ENCODE results near the gene HSP90AB1.
"Not testable (repeated sequence)": the region's sequence is repeated elsewhere in the genome, so short reads cannot be mapped to it uniquely, and the experiment has no call there.

Gene HSP90AB1

DNA sequence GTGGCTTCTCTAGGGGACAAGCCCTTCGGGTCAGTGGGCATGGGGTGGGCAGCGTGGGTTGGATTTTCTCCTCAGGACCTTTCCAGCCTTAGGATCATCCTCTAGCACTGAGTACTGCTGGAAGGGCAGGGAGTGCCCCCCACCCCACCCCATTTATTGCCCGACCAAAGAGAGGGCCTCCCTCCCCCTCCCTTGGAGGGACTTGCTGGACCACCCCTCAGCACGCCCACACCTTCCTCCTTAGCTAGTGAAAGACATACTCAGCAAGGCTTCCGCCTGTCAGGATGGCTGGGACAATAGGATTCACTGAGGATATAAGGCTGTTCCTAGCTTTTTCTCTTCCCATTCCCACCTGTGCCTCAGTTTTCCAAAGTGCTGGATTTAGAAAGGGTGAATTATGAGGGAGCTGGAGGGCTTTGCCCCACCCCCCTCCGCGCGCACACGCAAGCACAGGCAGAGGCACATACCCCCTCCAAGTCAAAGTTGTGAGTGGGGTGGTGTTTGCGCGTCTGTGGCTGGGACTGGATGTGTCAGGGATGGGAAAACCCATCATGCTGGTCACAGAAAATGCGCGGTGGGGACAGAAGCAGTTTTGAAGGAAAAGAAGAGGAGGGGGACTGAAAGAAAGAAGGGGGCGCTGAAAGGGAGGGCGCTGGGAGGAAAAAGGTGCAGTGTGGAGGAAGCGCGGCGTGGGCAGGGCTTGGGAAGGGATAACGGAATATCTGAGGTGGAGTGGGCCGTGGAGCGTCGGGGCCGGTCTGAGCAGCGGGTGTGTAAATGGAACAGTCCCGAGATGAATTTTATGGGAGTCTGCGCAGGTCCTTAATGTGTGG lies 24.2 kb upstream of the HSP90AB1 start:
- peak; percentile 26 for DNase-seq (ENCODE audit: low spot score)

DNA sequence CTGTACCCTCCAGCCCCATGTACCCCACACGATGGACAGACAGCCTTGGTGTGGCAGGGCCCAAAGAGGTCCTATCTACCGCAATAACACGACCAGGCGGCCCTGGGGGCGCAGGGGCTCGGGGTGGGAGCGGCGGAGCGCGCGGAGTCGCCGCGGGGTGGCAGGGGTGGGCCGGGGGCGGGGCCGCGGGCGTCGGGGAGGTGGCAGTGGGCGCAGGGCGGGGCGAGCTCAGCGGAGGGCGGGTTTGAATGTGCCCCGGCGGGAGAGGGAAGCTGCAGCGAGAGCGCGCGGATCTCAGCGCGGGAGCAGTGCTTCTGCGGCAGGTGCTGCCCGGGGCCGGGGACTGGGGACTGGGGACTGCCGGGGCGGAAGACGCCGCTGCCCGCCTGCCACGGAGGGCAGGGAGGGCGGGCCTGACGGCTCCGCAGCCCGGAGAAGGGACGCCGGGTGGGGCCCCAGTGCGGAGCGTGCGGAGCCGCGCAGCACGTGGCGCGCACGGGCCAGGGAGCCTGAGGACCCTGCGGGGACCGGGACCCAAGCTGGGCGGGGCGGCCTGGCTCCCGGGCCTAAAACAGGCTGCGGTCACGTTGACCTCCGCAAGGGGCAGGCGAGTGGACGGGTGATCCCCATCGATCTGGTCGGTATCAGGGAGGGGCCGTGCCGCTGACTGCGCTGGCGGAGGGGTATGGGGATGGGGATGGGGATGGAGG lies 23.4 kb upstream of the HSP90AB1 start, which contains the start of gene SLC29A1:
Gene SLC29A1 (plus strand): TSS at position 277 of the 710 bp plus-strand sequence. CDS start 3,719 bp downstream, outside the sequence.
- DNase-seq (ENCODE audit: low spot score): peak; percentile 93

DNA sequence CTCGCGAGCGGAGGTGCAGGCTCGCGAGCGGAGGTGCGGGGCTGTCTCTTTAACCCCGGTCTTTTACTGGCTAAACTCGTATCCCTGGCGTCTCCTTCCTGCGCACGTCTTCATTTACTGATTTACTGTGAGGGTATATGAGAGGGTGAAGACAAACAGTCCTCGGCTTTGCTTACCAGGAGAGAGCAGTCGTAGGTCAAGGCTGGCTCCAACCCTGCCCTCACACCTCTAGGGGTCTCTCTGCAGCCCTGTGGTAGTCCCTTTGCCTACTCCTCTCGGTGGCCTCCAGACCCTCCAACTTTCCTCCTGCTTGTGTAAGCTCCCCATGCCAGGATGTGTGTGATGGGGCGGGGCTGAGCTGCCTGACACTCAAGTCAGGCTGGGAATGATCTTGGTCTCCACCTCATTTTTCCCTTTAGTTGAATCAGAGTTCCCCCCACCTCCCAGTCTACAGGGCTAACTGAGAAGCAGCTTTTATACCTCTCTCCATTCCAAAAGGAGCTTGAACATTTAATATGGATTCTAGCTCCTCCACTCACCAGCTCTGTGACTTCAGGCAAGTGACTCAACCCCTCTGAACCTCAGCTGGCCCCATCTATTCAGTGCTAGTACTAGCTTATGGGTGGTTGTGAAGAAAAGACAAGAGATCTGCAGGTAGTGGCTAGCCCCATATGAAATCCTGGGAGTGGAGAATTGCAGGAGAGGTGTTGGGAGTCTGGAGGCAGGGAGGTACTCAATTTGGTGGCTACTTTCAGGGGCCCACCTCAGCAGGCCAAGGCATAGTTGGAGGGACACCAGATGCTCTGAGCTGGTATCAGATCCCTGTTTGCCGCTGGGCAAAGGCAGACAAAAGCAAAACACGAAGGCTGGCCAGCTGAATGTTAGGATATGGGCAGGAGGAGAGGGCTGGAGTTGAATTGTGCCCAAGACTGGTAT lies 22.6 kb upstream of the HSP90AB1 start:
- DNase-seq (ENCODE audit: low spot score): peak; percentile 37

DNA sequence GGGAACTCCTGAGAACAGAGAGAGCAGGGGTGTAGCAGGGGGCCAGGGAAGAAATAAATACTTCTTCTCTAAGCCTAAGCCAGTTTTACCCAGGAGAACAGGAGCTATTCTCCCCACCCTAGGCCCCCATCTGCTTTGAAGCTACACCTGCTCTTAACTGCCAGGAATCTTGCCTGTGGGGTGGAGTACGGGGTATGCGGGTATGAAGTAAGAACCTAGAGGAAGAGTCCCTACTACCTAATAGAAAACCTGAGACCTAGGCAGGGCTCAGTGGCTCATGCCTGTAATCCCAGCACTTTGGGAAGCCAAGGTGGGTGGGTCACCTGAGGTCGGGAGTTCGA lies 22.0 kb upstream of the HSP90AB1 start:
- DNase-seq (ENCODE audit: low spot score): no peak

DNA sequence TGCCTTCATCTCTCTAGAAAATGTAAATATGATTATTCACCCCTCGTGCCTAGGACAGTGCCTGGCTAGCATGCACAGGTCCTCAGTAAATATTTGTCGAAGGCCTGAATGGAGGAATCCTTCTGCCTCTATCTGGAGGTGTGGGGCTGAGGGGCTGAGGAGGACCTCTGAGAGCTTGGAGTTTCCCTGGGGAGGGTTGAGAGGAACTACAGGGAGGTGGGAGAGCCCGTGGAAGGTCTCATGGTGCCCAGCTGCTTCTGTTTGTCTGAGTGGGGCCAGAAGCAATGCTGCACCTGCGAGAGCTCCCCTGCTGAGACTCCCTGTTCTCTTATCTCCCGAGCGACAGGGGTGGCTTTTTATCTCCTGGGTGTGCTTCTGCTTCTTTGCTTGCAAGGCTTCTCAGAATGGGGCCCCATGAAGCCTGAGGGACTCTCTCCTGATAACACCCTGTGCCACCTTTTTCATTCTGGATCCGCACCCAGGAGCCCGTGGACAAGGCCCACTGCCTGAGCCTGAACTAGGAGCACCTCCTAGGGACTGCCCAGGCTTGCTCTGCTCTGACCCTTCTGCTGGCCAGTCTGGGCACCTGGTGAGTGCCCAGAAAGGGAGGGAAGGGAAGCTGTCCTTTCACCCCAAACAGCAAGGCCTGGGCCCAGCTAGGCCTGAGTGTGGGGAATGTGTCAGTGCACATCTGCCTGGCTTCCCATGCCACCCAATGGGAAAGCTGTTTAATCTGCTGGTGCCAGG lies 21.1 kb upstream of the HSP90AB1 start:
- no peak for DNase-seq (ENCODE audit: low spot score)

DNA sequence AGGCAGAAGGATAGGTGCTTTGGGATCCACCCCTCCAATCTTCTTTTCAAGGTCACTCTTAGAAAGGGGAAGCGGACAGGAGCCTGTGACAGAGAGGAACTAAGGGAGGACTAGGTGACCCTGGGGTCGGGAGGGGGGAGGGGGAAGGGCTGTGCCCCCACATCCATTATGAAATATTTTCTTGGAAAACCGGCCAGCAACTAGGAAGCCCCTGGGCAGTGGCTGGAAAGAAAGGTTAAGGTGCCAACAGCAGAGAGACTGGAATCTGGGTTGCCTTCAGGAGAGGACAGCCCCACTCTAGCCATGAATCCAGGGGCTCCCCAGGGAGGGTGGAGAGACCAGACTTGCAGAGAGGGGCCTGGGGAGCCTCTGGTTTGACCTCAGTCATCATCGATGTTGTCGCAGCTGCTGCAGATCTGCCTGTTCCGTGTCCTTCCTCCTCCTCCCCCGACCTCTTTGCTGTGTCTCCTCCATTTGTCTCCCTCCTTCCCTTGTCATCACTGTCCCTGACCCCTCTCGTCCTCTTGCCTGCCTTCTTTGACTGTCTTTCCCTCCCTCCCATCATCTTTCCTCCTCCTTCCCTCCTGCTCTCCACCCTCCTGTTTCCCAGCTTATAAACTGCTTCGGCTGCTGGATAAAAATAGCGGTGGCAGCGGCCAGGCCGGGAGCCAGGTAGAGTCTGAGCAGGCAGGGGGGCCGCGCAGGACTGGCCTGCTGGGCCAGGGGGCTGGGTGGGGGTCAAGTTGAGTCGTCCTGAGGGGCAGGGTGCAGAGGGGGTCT lies 20.3 kb upstream of the HSP90AB1 start:
- no peak for DNase-seq (ENCODE audit: low spot score)

DNA sequence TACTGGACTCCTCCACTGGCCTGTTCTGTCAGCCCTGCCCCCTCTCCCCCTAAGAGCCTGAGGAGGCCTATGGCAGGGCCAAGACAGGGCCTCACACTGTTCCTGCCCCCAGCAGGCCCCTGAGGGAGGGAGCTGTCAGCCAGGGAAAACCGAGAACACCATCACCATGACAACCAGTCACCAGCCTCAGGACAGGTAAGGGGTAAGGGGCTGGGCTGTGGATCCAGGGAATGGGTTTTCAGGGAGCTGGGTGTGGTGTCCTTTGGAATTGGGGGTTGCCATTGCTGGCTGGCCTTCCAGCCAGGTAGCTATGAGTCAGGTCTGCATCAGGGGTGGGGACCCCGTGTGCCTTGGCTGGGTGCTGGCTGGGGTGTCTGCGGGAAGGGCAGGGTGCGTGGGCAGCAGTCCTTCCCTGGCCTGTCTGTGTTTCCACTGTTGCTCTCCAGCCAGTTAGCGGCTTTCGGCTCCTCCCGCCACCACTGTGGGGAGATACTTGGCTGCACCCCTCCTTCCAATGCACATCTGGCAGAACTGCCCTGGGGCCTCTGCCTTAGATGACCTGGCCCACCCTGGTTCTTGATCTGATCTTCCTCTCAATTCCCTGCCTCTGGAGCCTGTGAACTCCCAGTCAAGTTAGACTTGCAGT lies 19.6 kb upstream of the HSP90AB1 start:
- DNase-seq (ENCODE audit: low spot score): no peak

DNA sequence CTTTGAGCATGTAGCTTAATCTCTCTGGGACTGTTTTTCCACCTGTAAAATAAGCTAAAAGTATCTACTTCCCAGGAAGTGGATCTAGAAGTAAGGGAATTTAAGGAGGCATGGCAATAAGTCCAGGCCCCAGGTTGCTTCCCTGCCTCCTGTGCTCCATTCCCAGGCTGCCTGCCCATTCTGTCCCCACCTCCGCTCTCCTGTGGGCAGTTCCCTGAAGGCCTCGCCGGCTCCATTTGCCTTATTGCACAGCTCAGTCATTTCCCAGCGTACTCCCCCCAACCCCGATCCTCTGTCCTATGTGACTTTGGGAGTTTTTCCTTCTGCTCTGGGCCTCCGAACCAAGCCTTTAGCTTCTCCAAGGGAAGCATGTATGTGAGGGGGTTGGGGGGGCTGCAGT lies 18.9 kb upstream of the HSP90AB1 start:
- DNase-seq (ENCODE audit: low spot score): no peak

DNA sequence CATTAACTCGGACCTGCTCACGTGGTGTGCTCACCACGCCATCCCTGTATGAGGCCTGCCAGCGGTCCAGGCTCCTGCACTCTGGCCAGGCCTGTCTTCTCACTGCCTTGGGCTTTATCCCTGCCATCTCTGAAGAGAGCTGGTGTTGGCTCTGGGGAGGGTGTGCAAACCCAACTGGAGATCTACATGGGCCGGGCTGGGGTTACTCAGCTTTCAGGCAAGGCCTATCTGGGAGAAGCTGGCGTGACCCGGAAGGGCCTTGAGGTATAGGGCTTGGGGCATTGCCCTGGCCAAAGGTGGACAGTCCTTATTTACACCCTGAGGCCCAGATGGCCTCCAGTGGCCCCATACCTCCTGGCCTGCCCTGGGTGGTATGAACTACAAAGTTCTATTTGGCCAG lies 18.5 kb upstream of the HSP90AB1 start:
- DNase-seq (ENCODE audit: low spot score): no peak

DNA sequence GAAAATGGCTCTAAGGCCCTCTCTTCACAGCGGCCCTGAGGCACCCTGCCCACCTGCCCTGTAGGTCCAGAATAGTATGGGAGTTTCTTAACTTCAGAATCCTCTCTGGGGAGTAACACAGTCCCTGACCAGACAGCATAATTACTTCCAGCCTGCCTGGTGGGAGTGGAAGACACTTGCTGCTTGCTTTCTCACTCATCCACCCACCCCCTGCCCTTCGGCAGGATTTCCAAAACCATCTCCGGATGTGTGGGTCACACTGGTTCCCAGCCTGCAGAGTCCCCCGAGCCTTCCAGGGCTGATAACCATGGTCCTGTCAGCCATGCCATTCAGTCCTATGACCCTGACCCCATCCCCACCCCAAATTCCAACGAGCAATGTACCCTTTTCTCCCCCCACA lies 18.1 kb upstream of the HSP90AB1 start:
- DNase-seq (ENCODE audit: low spot score): no peak

DNA sequence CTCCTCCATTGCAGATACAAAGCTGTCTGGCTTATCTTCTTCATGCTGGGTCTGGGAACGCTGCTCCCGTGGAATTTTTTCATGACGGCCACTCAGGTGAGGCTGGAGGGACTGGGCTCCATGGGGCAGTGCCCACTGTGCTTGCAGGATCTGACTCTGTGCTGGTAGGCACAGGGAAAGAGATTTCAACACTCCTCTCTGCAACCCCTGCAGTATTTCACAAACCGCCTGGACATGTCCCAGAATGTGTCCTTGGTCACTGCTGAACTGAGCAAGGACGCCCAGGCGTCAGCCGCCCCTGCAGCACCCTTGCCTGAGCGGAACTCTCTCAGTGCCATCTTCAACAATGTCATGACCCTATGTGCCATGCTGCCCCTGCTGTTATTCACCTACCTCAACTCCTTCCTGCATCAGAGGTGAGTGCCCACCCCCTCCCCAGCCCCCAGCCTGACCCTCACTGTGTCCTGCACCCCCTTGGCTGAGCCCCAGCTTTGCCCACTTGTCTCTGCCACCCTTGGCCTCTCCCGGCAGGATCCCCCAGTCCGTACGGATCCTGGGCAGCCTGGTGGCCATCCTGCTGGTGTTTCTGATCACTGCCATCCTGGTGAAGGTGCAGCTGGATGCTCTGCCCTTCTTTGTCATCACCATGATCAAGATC lies 17.4 kb upstream of the HSP90AB1 start:
- DNase-seq (ENCODE audit: low spot score): no peak

DNA sequence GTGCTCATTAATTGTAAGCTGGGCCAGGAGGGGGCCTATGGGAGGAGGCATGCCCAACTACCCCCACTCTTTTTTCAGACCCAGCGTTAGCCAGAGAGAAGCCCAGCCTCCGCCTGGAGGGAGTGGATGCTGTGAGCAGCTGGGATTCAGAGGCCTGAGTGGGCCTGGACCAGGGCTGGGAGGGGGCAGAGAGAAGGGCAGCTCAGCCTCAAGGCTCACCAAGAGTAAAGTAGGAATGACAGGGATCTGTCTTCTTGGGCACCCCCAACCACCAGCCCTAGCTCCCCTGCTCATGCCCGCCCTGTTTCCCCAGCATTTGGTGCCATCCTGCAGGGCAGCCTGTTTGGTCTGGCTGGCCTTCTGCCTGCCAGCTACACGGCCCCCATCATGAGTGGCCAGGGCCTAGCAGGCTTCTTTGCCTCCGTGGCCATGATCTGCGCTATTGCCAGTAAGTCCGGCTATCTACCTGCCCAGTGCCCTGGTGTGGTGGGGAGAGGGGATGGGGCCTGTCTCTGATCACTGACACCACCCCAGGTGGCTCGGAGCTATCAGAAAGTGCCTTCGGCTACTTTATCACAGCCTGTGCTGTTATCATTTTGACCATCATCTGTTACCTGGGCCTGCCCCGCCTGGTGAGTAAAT lies 16.7 kb upstream of the HSP90AB1 start:
- DNase-seq (ENCODE audit: low spot score): no peak

DNA sequence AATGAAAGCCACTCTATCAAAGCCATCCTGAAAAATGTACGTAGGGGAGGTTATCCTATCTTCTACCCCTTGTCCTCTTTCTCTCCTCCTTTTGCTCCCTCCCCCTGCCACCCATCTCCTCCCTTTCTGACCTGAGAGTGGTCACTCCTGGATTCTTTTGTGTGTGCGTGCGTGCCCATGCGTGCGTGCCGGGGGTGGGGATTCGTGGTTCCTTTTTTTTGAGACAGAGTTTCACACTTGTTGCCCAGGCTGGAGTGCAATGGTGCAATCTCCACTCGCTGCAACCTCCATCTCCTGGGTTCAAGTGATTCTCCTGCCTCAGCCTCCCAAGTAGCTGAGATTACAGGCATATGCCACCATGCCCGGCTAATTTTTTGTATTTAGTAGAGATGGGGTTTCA lies 15.5 kb upstream of the HSP90AB1 start:
- DNase-seq (ENCODE audit: low spot score): not testable (repeated sequence)

DNA sequence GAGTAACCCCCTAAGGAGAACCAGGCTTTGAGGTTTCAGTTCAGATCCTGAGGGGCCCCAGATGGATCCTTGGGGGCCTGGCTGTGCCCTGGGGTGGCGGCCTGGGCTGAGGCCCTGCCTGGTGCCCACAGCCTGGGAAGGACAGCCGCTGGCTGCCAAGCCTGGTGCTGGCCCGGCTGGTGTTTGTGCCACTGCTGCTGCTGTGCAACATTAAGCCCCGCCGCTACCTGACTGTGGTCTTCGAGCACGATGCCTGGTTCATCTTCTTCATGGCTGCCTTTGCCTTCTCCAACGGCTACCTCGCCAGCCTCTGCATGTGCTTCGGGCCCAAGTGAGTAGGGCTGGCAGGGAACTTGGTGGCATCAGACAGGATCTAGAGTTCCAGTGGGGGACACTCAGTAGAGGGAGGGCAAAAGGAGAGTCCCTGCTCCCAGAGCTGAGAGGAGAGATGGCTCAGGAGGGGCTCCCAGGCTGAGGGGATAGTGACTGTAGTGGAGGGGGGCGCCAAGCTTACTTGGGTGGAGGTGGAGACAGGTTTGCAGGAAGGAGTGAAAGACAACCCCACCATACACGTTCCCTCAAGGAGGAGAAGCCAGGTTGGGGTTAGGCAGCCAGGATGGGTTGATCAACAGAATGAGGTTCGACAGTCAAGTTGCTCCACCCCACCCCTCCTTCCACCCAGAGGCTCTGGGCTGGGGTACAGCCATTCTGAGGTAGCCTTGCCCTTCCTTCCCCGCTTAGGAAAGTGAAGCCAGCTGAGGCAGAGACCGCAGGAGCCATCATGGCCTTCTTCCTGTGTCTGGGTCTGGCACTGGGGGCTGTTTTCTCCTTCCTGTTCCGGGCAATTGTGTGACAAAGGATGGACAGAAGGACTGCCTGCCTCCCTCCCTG lies 14.0 kb upstream of the HSP90AB1 start:
- no peak for DNase-seq (ENCODE audit: low spot score)

DNA sequence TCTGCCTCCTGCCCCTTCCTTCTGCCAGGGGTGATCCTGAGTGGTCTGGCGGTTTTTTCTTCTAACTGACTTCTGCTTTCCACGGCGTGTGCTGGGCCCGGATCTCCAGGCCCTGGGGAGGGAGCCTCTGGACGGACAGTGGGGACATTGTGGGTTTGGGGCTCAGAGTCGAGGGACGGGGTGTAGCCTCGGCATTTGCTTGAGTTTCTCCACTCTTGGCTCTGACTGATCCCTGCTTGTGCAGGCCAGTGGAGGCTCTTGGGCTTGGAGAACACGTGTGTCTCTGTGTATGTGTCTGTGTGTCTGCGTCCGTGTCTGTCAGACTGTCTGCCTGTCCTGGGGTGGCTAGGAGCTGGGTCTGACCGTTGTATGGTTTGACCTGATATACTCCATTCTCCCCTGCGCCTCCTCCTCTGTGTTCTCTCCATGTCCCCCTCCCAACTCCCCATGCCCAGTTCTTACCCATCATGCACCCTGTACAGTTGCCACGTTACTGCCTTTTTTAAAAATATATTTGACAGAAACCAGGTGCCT lies 13.3 kb upstream of the HSP90AB1 start:
- DNase-seq (ENCODE audit: low spot score): no peak

DNA sequence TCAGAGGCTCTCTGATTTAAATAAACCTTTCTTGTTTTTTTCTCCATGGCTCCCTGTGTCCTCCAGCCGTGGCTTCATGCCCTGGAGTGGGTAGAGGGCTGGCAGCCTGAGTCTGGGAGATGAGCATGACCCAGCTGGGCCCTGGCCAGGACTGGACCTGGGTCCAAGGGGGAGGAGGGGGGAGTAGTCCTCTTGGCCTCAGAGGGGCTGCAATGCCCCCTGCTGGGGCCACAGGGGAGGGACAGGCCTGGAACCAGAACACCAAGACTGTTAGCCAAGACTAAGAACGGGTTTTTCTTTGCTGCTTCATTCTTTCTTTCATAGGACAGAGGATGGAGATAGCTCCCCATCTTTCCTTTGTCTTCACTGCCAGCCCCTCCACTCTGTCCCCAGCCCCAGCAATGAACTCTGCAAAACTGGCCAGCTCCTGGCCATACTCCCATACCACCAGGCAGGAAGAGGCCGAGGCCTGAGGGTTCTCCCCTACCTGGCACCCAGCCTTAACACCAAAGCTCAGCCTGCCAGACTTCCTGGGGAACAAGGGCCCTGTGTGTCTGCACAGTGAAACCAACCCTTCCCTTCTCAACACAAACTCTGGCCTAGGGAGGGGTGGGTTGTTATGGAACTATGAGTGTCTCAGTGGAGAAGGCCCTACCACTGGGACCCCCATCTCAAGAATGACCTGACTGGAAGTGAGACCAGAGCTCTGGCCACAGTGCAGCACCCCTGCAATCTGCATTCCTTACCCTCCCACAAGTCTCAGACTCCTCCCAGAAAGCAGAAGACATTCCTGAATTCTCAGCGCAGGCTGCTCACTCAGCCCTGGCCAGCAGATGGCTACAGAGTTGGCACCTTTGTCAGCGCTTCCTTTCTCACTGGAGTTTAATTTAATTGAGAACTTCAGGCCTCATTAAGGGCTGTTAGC lies 12.5 kb upstream of the HSP90AB1 start:
- peak; percentile 85 for DNase-seq (ENCODE audit: low spot score)

DNA sequence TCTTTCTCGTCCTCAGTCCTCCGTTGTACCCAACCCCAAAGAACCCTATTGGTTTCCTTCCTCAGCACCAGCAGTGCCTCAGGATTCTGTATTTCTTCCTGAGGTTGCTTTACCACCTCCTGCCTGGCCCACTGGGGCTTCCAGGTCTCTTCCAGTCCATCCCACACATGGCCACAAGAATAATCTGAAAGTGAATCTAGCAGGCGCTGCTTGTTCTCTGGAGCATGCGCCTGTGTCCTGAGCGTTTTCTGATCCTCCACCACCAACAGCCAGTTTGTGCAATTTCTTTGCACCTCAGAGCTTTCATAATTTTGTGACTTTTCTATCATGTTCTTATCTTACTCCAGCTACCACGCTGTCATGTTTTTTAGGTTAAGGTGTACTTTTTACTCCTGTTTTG lies 11.6 kb upstream of the HSP90AB1 start:
- no peak for DNase-seq (ENCODE audit: low spot score)

Measured in AG08396 (cell line).